HepG2 (cell line): Measurements from ENCODE around the gene TRIM66. TPM values are rescaled to one million over a fixed set of nuclear protein-coding genes. Genes with fewer than 3 reads are reported as not detected.

Experiments
- CEBPG ChIP-seq: IDR thresholded peaks from 2 replicates; pipeline ENCODE4 v1.6.1; 2016
- CERS6 ChIP-seq: sonication (generic); formaldehyde crosslinking; IDR thresholded peaks from 2 replicates; pipeline ENCODE4 v1.5.0; 2020; ENCODE audit warnings: missing genetic modification reagents
- KIAA2018 ChIP-seq: sonication (generic); formaldehyde crosslinking; IDR thresholded peaks from 2 replicates; pipeline ENCODE4 v1.5.0; 2020; ENCODE audit warnings: mild to moderate bottlenecking, missing genetic modification reagents, borderline replicate concordance
- RARA ChIP-seq: IDR thresholded peaks from 2 replicates; pipeline ENCODE4 v1.6.1; 2016; ENCODE audit warnings: missing genetic modification reagents, missing compliant biosample characterization
- SRSF1 ChIP-seq: fragments of 200-400 bp; formaldehyde crosslinking; optimal IDR thresholded peaks from 2 replicates; pipeline ENCODE3; 2017; ENCODE audit warnings: mild to moderate bottlenecking, low read depth, low read length, moderate library complexity
- ZNF318 ChIP-seq: sonication (generic); formaldehyde crosslinking; IDR thresholded peaks from 2 replicates; pipeline ENCODE4 v1.4.0; 2020; ENCODE audit warnings: mild to moderate bottlenecking, missing genetic modification reagents
- ZNF660 ChIP-seq: sonication (generic); formaldehyde crosslinking; IDR thresholded peaks from 2 replicates; pipeline ENCODE4 v1.5.1; 2020; ENCODE audit warnings: mild to moderate bottlenecking, low read depth, missing genetic modification reagents, borderline replicate concordance
- ZNF674 ChIP-seq: sonication (generic); formaldehyde crosslinking; IDR thresholded peaks from 2 replicates; pipeline ENCODE4 v1.5.0; 2020; ENCODE audit warnings: low read depth, mild to moderate bottlenecking, missing genetic modification reagents
- polyA plus RNA-seq, 8 experiments: library from polyadenylated mRNA; depleted of rRNA in 3 of 8; stranded (reverse) in 7 of 8; unstranded in 1 of 8; fragments of >200 nt; fragmentation: Illumina TruSeq in 4 of 8; extraction: Trizol in 4 of 8; gene quantifications; 2 replicates each; pipeline versions ENCODE4 v1.2.1 to v1.2.3, GENCODE V29; 2011 to 2016; ENCODE audit warnings: low read depth in 4 of 8, missing spikeins in 1 of 8, mixed read lengths in 1 of 8; ENCODE audit not compliant: insufficient read depth in 1 of 8
- total RNA-seq, 5 experiments: library from RNA; depleted of rRNA; stranded (reverse); fragments of >200 nt; fragmentation: Illumina TruSeq; extraction: Trizol; gene quantifications; 2 replicates each; pipeline ENCODE4 v1.2.3, GENCODE V29; 2016; ENCODE audit warnings: low read depth in 1 of 5

TRIM66 gene
- total and polyA plus RNA-seq, 2 of the 13 experiments (the other 11 are each of a cell fraction or from before 2014, with no cell fraction given), result 4.9 to 6.1 TPM

GRCh38 chr11:8593935-8594909 lies 88.2 kb downstream of the TRIM66 start, which contains the start of gene STK33 (continued):
- TF ChIP-seq ZNF318 (CRISPR knock-in tag) (no peak), SRSF1 (no peak), ZNF660 (no peak), ZNF674 (CRISPR knock-in tag) (no peak), CEBPG (CRISPR knock-in tag) (no peak), RARA (CRISPR knock-in tag) (no peak), CERS6 (CRISPR knock-in tag) (no peak), KIAA2018 (CRISPR knock-in tag) (no peak)
